Measurements from ENCODE around the gene IYD. TPM values are rescaled to one million over a fixed set of nuclear protein-coding genes. Genes with fewer than 3 reads are reported as not detected.

Gene IYD
- total RNA-seq, 1 experiment from 2014 or later: not detected

- WGBS (ENCODE audit: extremely low coverage, insufficient read length, low lambda C conversion rate): no CpG with 5 or more reads among the region's 6 CpGs
- TF ChIP-seq CTCF (conservative IDR thresholded peaks at IDR 0.05): no peak
Observed at GRCh38 chr6:150322466-150322871, 46.3 kb upstream of the IYD start.

More at GRCh38 chr6:150322466-150322871, 46.3 kb upstream of the IYD start:
- peaks cover 0 to 3% of the 10 kb centered on the region in 2 experiments; a peak in 2 of 5 replicates for H3K9me3 Mint-ChIP-seq
- Histone ChIP-seq H4K91ac (ENCODE audit: insufficient read length, low read depth, low read length) (no peak overlapping the region), H4K20me1 (ENCODE audit: control insufficient read depth, insufficient read depth, insufficient read length) (no peaks in the 10 kb centered on the region), H2AK5ac (ENCODE audit: insufficient read length, low read length) (no peak overlapping the region), H3K4me2 (ENCODE audit: insufficient read depth, insufficient read length, low read length) (no peak overlapping the region), H3K18ac (ENCODE audit: insufficient read length, low read depth, low read length) (no peak overlapping the region), H3K9me3 (ENCODE audit: control insufficient read depth, low read depth, low read length) (no peaks in the 10 kb centered on the region), H3K9ac (ENCODE audit: extremely low read depth, insufficient read length, low read length) (no peak overlapping the region), H3K79me1 (ENCODE audit: insufficient read depth, low read depth, low read length, poor library complexity, severe bottlenecking) (no peaks in the 10 kb centered on the region), H3K27ac (ENCODE audit: insufficient read length, low read depth, low read length) (no peak overlapping the region), H2BK5ac (ENCODE audit: insufficient read length, low read length) (no peak overlapping the region), H2BK20ac (ENCODE audit: low read depth, low read length, poor library complexity, severe bottlenecking) (no peak overlapping the region), H3K4me1 (ENCODE audit: insufficient read depth, low read length) (no peaks in the 10 kb centered on the region; the same call in 1 of the 2 replicates), H3T11ph (ENCODE audit: low read length) (no peak overlapping the region), H3K27me3 (ENCODE audit: insufficient read depth, low read length) (no peaks in the 10 kb centered on the region), H2BK120ac (ENCODE audit: low read depth, low read length, poor library complexity, severe bottlenecking) (no peak overlapping the region), H3K4ac (ENCODE audit: low read depth, low read length) (no peak overlapping the region), H2AFZ (ENCODE audit: low read length) (no peak overlapping the region), H3K23ac (ENCODE audit: insufficient read length, low read depth, low read length) (no peak overlapping the region), H2BK15ac (ENCODE audit: low read depth, low read length) (no peak overlapping the region), H3K56ac (ENCODE audit: insufficient read length, low read depth, low read length) (no peak overlapping the region), H3K14ac (ENCODE audit: insufficient read depth, low read length) (no peak overlapping the region), H4K5ac (ENCODE audit: insufficient read length, low read depth, low read length) (no peak overlapping the region), H4K8ac (replicated peaks; ENCODE audit: insufficient read length, low read depth, low read length) (no peak overlapping the region), H3K79me2 (ENCODE audit: insufficient read depth, low read length) (no peaks in the 10 kb centered on the region), H3K23me2 (ENCODE audit: insufficient read length, low read depth, low read length, poor library complexity, severe bottlenecking) (peaks cover 3% of the 10 kb centered on the region), H2BK12ac (ENCODE audit: insufficient read length, low read depth, low read length) (no peak overlapping the region)
- DNase-seq: no peak
- peaks cover 0 to 2% (median 0%) of the 10 kb centered on the region in 3 experiments; a peak in 1 of 7 replicates for H3K36me3 Mint-ChIP-seq (ENCODE audit: insufficient read depth in 1 of 3, low read depth in 3 of 3)
- H3K27me3 Mint-ChIP-seq (ENCODE audit: low read depth): peaks cover 3% of the 10 kb centered on the region; the same call in 1 of the 2 replicates
- peaks cover 19 to 26% of the 10 kb centered on the region in 2 experiments for H3K4me1 Mint-ChIP-seq
- no peak overlapping the region for H3K27ac Mint-ChIP-seq
- no peak overlapping the region for H3K4me3 Mint-ChIP-seq
